GM21447 (cell line): Measurements from ENCODE around the gene IER3.
"Not testable (repeated sequence)": the region's sequence is repeated elsewhere in the genome, so short reads cannot be mapped to it uniquely, and the experiment has no call there.

Source experiments
- ATAC-seq: cut with Tn5 transposase; IDR thresholded peaks from one replicate; pipeline ENCODE4 v1.9.1; 2021; ENCODE audit not compliant: unreplicated experiment

The IER3 gene

GRCh38 chr6:30725713-30726505 lies 18.4 kb downstream of the IER3 start:
- no peak for ATAC-seq

- no peak for ATAC-seq
Observed at GRCh38 chr6:30724906-30725667, 19.3 kb downstream of the IER3 start.

DNA sequence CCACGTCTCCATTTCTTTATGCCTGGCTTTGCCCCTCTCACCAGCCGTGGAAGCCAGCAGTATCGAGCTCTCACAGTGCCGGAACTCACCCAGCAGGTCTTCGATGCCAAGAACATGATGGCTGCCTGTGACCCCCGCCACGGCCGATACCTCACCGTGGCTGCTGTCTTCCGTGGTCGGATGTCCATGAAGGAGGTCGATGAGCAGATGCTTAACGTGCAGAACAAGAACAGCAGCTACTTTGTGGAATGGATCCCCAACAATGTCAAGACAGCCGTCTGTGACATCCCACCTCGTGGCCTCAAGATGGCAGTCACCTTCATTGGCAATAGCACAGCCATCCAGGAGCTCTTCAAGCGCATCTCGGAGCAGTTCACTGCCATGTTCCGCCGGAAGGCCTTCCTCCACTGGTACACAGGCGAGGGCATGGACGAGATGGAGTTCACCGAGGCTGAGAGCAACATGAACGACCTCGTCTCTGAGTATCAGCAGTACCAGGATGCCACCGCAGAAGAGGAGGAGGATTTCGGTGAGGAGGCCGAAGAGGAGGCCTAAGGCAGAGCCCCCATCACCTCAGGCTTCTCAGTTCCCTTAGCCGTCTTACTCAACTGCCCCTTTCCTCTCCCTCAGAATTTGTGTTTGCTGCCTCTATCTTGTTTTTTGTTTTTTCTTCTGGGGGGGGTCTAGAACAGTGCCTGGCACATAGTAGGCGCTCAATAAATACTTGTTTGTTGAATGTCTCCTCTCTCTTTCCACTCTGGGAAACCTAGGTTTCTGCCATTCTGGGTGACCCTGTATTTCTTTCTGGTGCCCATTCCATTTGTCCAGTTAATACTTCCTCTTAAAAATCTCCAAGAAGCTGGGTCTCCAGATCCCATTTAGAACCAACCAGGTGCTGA lies 20.3 kb downstream of the IER3 start:
- ATAC-seq = not testable (repeated sequence)

GRCh38 chr6:30723159-30723842 lies 21.0 kb downstream of the IER3 start:
- not testable (repeated sequence) for ATAC-seq

DNA sequence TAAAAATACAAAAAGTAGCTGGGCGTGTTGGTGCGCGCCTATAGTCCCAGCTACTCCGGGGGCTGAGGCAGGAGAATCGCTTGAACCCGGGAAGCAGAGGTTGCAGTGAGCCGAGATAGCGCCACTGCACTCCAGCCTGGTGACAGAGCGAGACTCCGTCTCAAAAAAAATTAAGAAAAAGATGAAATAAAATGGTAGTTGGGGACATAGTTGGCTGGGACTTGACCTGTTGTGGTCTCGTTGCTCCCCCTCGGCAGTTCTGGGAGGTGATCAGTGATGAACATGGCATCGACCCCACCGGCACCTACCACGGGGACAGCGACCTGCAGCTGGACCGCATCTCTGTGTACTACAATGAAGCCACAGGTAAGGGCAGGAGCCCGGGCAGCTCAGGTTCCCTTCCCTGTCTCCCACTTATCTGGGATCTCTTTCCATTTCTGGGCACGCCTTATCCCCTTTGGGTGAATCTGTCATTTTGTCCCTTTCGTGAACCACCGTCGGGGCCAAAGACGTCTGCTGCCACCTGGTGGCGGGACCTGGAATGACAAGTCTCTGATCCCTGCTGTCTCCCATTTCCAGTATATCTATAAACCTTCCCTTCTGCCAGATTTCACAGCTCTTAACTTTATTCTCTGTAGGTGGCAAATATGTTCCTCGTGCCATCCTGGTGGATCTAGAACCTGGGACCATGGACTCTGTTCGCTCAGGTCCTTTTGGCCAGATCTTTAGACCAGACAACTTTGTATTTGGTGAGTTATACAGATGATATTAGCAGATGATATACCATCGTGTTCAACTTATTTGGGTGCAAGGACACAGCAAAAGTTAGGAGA lies 21.9 kb downstream of the IER3 start:
- ATAC-seq = no peak

DNA sequence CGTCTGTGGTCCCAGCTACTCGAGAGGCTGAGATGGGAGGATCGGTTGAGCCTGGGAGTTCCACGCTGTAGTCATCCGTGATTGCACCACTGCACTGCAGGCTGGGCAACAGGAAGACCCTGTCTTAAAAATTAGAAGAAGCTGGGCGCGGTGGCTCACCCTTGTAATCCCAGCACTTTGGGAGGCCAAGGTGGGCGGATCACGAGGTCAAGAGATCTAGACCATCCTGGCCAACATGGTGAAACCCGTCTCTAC lies 22.4 kb downstream of the IER3 start:
- not testable (repeated sequence) for ATAC-seq

- ATAC-seq = no peak
Observed at GRCh38 chr6:30721198-30722024, 22.9 kb downstream of the IER3 start.

DNA sequence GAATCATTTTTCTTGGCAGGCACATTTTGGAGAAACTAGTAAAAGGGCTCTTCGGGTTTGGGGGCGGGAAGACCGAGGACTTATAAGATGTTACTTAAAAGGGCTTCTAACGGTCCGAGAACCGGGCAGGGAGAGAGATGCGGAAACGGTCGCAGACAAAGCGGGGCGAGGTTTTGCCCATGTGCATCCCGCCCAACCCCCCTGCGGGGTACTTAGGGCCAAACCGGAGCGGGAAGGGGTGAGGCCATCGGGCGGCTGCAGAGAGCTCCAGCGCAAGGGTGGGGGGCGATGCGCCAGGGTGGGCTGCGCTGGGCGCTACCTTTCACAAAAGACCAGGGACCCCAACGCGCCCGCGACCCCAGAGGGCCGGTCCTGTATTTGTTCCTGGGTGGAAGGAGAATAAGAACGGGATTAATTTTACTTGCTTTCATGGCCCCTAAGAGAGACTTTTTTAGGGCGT lies 23.6 kb downstream of the IER3 start:
- ATAC-seq = no peak

- ATAC-seq = peak; percentile 40
Observed at GRCh38 chr6:30719791-30720737, 24.3 kb downstream of the IER3 start, which contains the start of gene TUBB. Gene TUBB, plus strand, starts transcription at chr6:30720352. Its CDS starts 155 bp downstream, at chr6:30720507.

DNA sequence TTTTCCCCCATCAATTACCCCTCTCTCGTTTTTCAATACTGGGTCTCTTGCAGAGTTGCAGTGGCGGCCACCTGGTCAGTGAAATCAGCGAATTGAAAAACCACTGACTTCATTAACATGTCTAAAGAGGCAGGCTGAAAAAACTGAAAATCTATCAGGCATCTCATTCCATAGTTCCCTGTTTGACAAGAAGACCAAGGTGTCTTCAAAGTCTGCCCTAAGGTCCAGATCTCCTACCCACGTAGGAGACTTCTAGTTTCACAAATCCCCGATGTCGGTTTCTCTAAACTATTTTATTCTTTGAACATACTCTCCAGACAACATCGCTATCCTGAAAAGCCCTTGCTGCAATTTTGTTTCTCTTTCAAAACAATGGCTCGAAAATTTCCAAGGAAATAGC lies 25.0 kb downstream of the IER3 start:
- ATAC-seq = no peak

GRCh38 chr6:30717845-30718720 lies 26.3 kb downstream of the IER3 start:
- not testable (repeated sequence) for ATAC-seq

DNA sequence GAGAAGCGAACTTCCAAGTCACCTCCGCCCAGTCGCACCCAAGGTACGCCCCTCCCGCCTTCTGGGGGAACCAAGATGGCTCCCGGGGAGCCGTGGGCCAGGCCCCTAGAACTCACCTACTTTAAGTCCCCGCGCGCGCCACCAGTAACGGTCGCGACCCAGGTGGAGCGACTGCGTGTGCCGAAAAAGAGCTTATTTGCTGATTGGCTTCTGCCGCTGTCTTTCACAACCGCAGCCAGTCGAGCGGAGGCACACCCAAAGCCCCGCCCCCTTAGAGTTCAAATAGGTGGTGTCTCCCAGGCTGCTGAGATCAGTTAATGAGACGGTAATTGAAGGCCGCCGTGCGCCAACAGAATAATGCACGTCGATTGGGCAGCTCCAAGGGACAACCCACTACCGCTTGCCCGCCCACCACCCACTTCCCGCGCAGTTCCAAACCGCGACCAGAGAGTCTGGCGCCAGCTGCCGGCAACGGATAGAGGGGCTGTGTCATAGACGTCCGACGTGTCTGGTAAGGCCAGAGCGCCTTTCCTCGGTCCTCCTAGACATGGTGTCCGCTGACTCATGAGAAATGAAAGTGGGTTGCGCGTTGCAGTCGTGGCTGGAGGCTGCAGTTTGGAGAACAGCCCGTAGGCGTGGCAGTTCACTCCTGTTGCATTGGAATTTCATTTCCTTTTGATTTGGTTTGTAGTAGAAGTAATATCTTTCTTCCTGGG lies 27.1 kb downstream of the IER3 start, which contains the start of gene MDC1:
TSS of gene MDC1 (minus strand) at position 153 of the 716 bp plus-strand sequence. CDS start 2,106 bp downstream, outside the sequence.
- peak; percentile 63 for ATAC-seq

- no peak for ATAC-seq
Observed at GRCh38 chr6:30716879-30717128, 27.5 kb downstream of the IER3 start.

DNA sequence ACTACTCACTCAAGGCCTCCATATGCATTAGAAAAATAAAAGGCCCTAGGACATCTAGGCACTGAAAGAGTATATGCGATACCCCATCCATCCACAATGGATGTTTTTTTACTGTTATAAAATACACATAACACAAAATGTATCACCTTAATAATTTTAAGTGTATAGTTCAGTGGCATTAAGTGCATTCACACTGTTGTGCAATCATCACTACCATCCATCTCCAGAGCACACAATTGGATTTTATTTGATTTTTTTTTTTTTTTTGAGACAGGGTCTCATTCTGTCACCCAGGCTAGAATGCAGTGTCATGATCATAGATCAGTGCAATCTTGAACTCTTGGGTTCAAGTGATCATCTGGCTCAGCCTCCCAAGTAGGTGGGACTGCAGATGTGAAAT lies 30.1 kb downstream of the IER3 start:
- no peak for ATAC-seq

DNA sequence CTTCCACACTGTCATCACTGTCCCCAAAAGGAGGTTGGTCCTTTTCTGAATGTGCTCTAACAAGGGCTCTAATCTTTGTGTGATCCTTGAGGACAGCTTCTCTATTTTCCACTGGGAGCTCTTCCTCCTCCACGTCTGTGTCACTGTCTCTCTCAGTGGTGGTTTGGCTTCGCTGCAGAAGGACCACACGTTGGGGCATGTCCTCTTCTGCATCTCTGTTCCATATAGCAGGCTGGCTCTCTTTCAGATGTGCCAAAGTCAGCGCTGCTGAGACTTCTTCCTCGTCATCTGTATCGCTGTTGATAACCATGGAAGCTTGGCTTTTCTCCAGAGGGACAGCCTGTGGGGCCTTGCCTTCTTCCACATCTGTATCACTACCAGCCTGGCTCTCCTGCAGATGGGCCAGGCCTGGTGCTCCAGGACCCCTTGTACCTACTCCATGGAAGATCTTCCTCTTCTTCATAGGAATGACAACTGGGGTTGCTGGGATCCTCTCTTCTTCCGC lies 31.9 kb downstream of the IER3 start:
- no peak for ATAC-seq

GRCh38 chr6:30711758-30712380 lies 32.5 kb downstream of the IER3 start:
- ATAC-seq = no peak
